Tongue (tissue), 2 donors: ENCODE data around the gene AFM. TPM values are rescaled to one million over a fixed set of nuclear protein-coding genes. Genes with fewer than 3 reads are reported as not detected.
A peak's percentile ranks its signal among the peaks of the same experiment; 100 is the strongest.

Experiments used
- DNase-seq: peaks from one replicate; pipeline ENCODE4 v3.0.0-alpha.2; 2015
- total RNA-seq: library from RNA; depleted of rRNA; stranded (reverse); fragments of >200 nt; gene quantifications from one replicate; pipeline ENCODE4 v1.2.3, GENCODE V29; 2014

Gene AFM
- not detected for total RNA-seq

GRCh38 chr4:73481358-73481757, at the start of gene AFM:
AFM (plus strand) TSS chr4:73481745; CDS start chr4:73481776, 31 bp downstream.
- no peak for DNase-seq

GRCh38 chr4:73431813-73432168, 49.8 kb upstream of the AFM start:
- DNase-seq, result no peak

GRCh38 chr4:73432169-73433000, 49.2 kb upstream of the AFM start:
- no peak for DNase-seq

GRCh38 chr4:73433140-73433539, 48.4 kb upstream of the AFM start:
- no peak for DNase-seq

GRCh38 chr4:73434311-73434710, 47.2 kb upstream of the AFM start:
- no peak for DNase-seq

GRCh38 chr4:73435984-73436383, 45.6 kb upstream of the AFM start, which contains the start of gene AFP:
AFP (plus strand) TSS chr4:73436221; CDS start chr4:73436263, 42 bp downstream.
- DNase-seq, result no peak

- DNase-seq, result no peak
Observed at GRCh38 chr4:73436674-73437557, 44.6 kb upstream of the AFM start.

- DNase-seq, result no peak
Observed at GRCh38 chr4:73437558-73437956, 44.0 kb upstream of the AFM start.

GRCh38 chr4:73438048-73438447, 43.5 kb upstream of the AFM start:
- DNase-seq, result no peak

GRCh38 chr4:73438582-73439215, 42.8 kb upstream of the AFM start:
- DNase-seq, result no peak

GRCh38 chr4:73439445-73439844, 42.1 kb upstream of the AFM start:
- DNase-seq, result no peak

GRCh38 chr4:73439991-73440390, 41.6 kb upstream of the AFM start:
- DNase-seq, result no peak

- no peak for DNase-seq
Observed at GRCh38 chr4:73440653-73441052, 40.9 kb upstream of the AFM start.

GRCh38 chr4:73442275-73442674, 39.3 kb upstream of the AFM start:
- no peak for DNase-seq

GRCh38 chr4:73443224-73443623, 38.3 kb upstream of the AFM start:
- no peak for DNase-seq

GRCh38 chr4:73445383-73446335, 35.9 kb upstream of the AFM start:
- no peak for DNase-seq

GRCh38 chr4:73446336-73446938, 35.1 kb upstream of the AFM start:
- peak; percentile 35 for DNase-seq

GRCh38 chr4:73447671-73448070, 33.9 kb upstream of the AFM start:
- DNase-seq, result no peak

GRCh38 chr4:73448448-73449203, 32.9 kb upstream of the AFM start:
- DNase-seq, result no peak

GRCh38 chr4:73450398-73451004, 31.0 kb upstream of the AFM start:
- DNase-seq, result peak; percentile 42
